ENCODE data around the gene TOLLIP.

DNA sequence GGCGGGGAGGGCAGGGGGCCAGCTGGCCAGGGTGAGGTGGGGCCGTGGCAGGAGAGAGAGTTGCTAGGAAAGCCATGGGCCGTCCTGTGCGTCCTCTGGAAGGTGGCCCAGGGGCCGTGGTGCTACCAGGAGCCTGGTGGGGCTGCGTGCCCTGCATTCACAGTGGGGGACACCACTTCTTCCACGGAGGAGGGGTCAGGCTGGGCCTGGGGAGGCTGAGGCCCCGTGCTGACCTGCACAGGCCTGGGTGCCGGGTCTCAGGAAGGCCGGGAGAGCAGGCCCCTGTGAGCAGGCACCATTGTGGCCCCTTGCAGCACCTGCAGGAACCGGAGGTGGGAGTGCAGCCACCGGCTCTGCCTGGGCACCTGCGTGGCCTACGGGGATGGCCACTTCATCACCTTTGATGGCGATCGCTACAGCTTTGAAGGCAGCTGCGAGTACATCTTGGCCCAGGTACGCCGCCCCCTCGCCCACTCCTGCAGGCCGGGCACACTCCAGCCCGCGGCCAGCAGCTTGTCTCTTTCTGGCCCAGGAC is 74.6 kb downstream of the TOLLIP start:
- TF ChIP-seq, protein P1, sequence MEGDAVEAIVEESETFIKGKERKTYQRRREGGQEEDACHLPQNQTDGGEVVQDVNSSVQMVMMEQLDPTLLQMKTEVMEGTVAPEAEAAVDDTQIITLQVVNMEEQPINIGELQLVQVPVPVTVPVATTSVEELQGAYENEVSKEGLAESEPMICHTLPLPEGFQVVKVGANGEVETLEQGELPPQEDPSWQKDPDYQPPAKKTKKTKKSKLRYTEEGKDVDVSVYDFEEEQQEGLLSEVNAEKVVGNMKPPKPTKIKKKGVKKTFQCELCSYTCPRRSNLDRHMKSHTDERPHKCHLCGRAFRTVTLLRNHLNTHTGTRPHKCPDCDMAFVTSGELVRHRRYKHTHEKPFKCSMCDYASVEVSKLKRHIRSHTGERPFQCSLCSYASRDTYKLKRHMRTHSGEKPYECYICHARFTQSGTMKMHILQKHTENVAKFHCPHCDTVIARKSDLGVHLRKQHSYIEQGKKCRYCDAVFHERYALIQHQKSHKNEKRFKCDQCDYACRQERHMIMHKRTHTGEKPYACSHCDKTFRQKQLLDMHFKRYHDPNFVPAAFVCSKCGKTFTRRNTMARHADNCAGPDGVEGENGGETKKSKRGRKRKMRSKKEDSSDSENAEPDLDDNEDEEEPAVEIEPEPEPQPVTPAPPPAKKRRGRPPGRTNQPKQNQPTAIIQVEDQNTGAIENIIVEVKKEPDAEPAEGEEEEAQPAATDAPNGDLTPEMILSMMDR (IDR thresholded peaks at IDR 0.05) = no peak
- TF ChIP-seq, protein P2, sequence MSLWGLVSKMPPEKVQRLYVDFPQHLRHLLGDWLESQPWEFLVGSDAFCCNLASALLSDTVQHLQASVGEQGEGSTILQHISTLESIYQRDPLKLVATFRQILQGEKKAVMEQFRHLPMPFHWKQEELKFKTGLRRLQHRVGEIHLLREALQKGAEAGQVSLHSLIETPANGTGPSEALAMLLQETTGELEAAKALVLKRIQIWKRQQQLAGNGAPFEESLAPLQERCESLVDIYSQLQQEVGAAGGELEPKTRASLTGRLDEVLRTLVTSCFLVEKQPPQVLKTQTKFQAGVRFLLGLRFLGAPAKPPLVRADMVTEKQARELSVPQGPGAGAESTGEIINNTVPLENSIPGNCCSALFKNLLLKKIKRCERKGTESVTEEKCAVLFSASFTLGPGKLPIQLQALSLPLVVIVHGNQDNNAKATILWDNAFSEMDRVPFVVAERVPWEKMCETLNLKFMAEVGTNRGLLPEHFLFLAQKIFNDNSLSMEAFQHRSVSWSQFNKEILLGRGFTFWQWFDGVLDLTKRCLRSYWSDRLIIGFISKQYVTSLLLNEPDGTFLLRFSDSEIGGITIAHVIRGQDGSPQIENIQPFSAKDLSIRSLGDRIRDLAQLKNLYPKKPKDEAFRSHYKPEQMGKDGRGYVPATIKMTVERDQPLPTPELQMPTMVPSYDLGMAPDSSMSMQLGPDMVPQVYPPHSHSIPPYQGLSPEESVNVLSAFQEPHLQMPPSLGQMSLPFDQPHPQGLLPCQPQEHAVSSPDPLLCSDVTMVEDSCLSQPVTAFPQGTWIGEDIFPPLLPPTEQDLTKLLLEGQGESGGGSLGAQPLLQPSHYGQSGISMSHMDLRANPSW (CRISPR knock-in tag; conservative IDR thresholded peaks at IDR 0.05; ENCODE audit: low read depth) = no peak
- TF ChIP-seq ZNF317 (CRISPR knock-in tag; IDR thresholded peaks at IDR 0.05; ENCODE audit: borderline replicate concordance, low read depth) (no peak), NFE2L1 (CRISPR knock-in tag; IDR thresholded peaks at IDR 0.05) (no peak), SP1 (CRISPR knock-in tag; conservative IDR thresholded peaks at IDR 0.05) (no peak), ZNF232 (CRISPR knock-in tag; IDR thresholded peaks at IDR 0.05) (no peak)
- TF ChIP-seq, protein P3, sequence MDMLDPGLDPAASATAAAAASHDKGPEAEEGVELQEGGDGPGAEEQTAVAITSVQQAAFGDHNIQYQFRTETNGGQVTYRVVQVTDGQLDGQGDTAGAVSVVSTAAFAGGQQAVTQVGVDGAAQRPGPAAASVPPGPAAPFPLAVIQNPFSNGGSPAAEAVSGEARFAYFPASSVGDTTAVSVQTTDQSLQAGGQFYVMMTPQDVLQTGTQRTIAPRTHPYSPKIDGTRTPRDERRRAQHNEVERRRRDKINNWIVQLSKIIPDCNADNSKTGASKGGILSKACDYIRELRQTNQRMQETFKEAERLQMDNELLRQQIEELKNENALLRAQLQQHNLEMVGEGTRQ (CRISPR knock-in tag; IDR thresholded peaks at IDR 0.05) = no peak

All from WTC11 (cell line).